Loucy (cell line): ENCODE data around the gene UBE2G2.

ENCODE experiments used
- H2AFZ ChIP-seq: fragments of 200-600 bp; sonication (generic); 2 replicates; pipeline ENCODE4 v1.6.0; 2016; ENCODE audit warnings: antibody characterized with exemption, mild to moderate bottlenecking, low read length, moderate library complexity
- H3F3A ChIP-seq: fragments of 200-600 bp; 2 replicates; pipeline ENCODE4 v1.6.0; 2016; ENCODE audit warnings: antibody characterized with exemption, low read depth, mild to moderate bottlenecking
- H3K27me3 ChIP-seq: fragments of 200-600 bp; sonication (generic); 2 replicates; pipeline ENCODE4 v1.6.1; 2014; ENCODE audit warnings: low read length, mild to moderate bottlenecking; ENCODE audit not compliant: insufficient read depth, poor library complexity, severe bottlenecking
- H3K36me3 ChIP-seq: fragments of 200-600 bp; sonication (generic); 2 replicates; pipeline ENCODE4 v1.6.1; 2016; ENCODE audit warnings: low read length; ENCODE audit not compliant: insufficient read depth
- H3K4me1 ChIP-seq: fragments of 200-600 bp; sonication (generic); 2 replicates; pipeline ENCODE4 v1.5.1; 2014; ENCODE audit warnings: low read length, mild to moderate bottlenecking; ENCODE audit not compliant: insufficient read depth, poor library complexity, severe bottlenecking
- H3K4me2 ChIP-seq: fragments of 200-600 bp; sonication (generic); 2 replicates; pipeline ENCODE4 v1.6.0; 2014; ENCODE audit warnings: antibody characterized with exemption, low read length, low read depth, mild to moderate bottlenecking; ENCODE audit not compliant: poor library complexity, severe bottlenecking
- H3K4me3 ChIP-seq: fragments of 200-600 bp; sonication (generic); 2 replicates; pipeline ENCODE4 v1.5.1; 2014; ENCODE audit warnings: low read length, mild to moderate bottlenecking, mixed read lengths; ENCODE audit not compliant: poor library complexity, severe bottlenecking
- H3K79me2 ChIP-seq: fragments of 200-600 bp; sonication (generic); 2 replicates; pipeline ENCODE4 v1.6.1; 2014; ENCODE audit warnings: low read length; ENCODE audit not compliant: insufficient read depth
- H3K9ac ChIP-seq: fragments of 200-600 bp; sonication (generic); 2 replicates; pipeline ENCODE4 v1.6.0; 2014; ENCODE audit warnings: mild to moderate bottlenecking, low read depth, low read length, moderate library complexity; ENCODE audit not compliant: poor library complexity, severe bottlenecking
- H3K9me2 ChIP-seq: fragments of 200-600 bp; sonication (generic); replicated peaks from 2 replicates; pipeline ENCODE4 v1.6.1; 2016; ENCODE audit warnings: low read depth, low read length, mixed read lengths
- H3K9me3 ChIP-seq: fragments of 200-600 bp; sonication (generic); 2 replicates; pipeline ENCODE4 v1.6.1; 2014; ENCODE audit warnings: mild to moderate bottlenecking, antibody characterized with exemption, low read length, low read depth; ENCODE audit not compliant: insufficient read depth
- H4K20me1 ChIP-seq: fragments of 200-600 bp; sonication (generic); 2 replicates; pipeline ENCODE4 v1.6.0; 2014; ENCODE audit warnings: antibody characterized with exemption, low read length, mild to moderate bottlenecking; ENCODE audit not compliant: insufficient read depth, poor library complexity, severe bottlenecking
- CTCF ChIP-seq: fragments of 200-600 bp; sonication (generic); conservative IDR thresholded peaks from 2 replicates; pipeline ENCODE4 v1.5.1; 2014; ENCODE audit warnings: mild to moderate bottlenecking, antibody characterized with exemption, low read length
- EZH2phosphoT487 ChIP-seq: fragments of 200-600 bp; IDR thresholded peaks from 2 replicates; pipeline ENCODE4 v1.6.1; 2018; ENCODE audit warnings: antibody characterized with exemption, mild to moderate bottlenecking, moderate library complexity, borderline replicate concordance

UBE2G2 gene

DNA sequence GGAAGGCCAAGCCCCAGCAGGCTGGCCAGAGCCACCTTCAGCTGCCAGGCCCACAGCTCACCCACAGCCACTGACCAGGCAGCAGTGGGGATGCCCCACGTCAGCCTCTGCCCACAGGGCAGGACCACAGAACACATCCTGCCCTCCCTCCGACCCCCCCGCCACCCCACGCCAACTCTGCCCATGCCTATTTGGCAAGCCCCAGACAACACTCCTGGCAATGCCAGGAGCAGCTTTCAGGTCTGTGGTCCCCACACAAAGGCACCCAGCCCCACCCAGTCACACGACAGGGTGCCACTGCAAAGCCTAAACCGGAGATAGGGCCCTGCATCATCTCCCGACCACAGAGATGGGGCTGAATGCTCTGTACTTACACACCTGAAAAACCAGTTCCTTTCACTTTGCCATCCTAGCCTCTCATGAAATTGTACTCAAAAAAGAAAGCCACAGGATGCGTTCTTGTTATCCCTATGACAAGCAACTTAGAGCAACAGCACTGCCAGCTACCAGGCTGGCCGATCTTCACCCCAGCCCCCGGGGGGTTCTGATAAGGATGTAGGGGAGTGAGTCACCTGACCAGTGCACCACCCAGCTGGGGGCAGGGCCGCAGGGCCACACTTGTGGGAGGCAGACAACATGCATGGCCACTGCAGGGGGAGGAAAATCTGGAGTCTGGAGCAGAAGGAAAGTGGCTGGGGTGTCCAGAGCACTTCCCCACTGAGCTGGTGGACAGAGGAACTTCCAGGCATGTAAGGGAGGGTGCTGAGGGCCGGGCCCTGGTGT, 36.2 kb downstream of the UBE2G2 start:
- no peaks in the 10 kb centered on the region for H3K9me2 ChIP-seq
- H3K4me2 ChIP-seq = no peak overlapping the region
- peak overlapping the region; percentile 39 for H3K9ac ChIP-seq
- H3K4me3 ChIP-seq = no peak overlapping the region
- no peaks in the 10 kb centered on the region for H3K4me1 ChIP-seq
- no peak overlapping the region for H2AFZ ChIP-seq
- peaks cover 9% of the 10 kb centered on the region; the same call in 1 of the 2 replicates for H3K36me3 ChIP-seq
- H3F3A ChIP-seq = no peaks in the 10 kb centered on the region
- H3K27me3 ChIP-seq = no peaks in the 10 kb centered on the region
- no peaks in the 10 kb centered on the region for H3K79me2 ChIP-seq
- H4K20me1 ChIP-seq = no peaks in the 10 kb centered on the region
- no peak for TF ChIP-seq EZH2phosphoT487
- TF ChIP-seq CTCF = no peak
- no peaks in the 10 kb centered on the region for H3K9me3 ChIP-seq

- Histone ChIP-seq H3K4me1 (no peaks in the 10 kb centered on the region), H4K20me1 (no peaks in the 10 kb centered on the region), H3K36me3 (peaks cover under 1% of the 10 kb centered on the region; the same call in 1 of the 2 replicates), H3F3A (no peaks in the 10 kb centered on the region), H3K4me2 (no peak overlapping the region), H3K4me3 (no peak overlapping the region), H3K27me3 (no peaks in the 10 kb centered on the region), H3K9ac (no peak overlapping the region), H3K79me2 (no peaks in the 10 kb centered on the region), H3K9me2 (no peaks in the 10 kb centered on the region), H2AFZ (no peak overlapping the region), H3K9me3 (no peaks in the 10 kb centered on the region)
- TF ChIP-seq EZH2phosphoT487 (no peak), CTCF (no peak)
Measured at GRCh38 chr21:44764319-44765230, 37.0 kb downstream of the UBE2G2 start.

DNA sequence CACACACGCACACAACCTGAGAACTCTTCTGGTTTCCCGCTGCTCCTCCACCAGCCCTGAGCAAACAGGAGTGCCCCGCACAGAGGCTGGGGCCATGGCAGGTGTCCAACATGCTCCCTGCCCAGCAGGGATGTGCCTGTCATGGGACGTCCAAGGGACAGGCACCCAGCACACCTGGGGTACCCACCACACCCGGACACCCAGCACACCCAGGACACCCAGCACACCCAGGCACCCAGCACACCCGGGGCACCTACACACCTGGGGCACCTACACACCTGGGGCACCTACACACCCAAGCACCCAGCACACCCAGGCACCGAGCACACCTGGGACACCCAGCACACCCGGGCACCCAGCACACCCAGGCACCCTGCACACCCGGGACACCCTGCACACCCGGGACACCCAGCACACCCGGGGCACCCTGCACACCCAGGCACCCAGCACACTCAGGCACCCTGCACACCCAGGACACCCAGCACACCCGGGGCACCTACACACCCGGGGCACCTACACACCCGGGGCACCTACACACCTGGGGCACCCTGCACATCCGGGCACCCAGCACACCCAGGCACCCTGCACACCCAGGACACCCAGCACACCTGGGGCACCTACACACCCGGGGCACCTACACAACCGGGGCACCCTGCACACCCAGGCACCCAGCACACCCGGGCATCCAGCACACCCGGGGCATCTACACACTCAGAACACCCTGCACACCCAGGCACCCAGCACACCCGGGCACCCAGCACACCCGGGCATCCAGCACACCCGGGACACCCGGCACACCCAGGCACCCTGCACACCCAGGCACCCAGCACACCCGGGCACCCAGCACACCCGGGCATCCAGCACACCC, 37.9 kb downstream of the UBE2G2 start:
- Histone ChIP-seq H3K27me3 (no peaks in the 10 kb centered on the region), H3K9me2 (no peaks in the 10 kb centered on the region), H3K4me2 (no peak overlapping the region), H3K36me3 (no peaks in the 10 kb centered on the region; the same call in 1 of the 2 replicates), H4K20me1 (no peaks in the 10 kb centered on the region), H3K79me2 (no peaks in the 10 kb centered on the region), H2AFZ (no peak overlapping the region), H3K4me3 (no peak overlapping the region), H3K4me1 (no peaks in the 10 kb centered on the region), H3K9me3 (no peaks in the 10 kb centered on the region), H3K9ac (no peak overlapping the region), H3F3A (no peaks in the 10 kb centered on the region)
- TF ChIP-seq EZH2phosphoT487 = no peak
- no peak for TF ChIP-seq CTCF
